ENCODE measurements around the gene RAC3.

GRCh38 chr17:82064433-82065192 lies 33.1 kb downstream of the RAC3 start:
- no peak for TF ChIP-seq CTCF (IDR thresholded peaks at IDR 0.05 in 4 of 5, conservative IDR thresholded peaks at IDR 0.05 in 1 of 5)
- no peak for TF ChIP-seq POLR2A (IDR thresholded peaks at IDR 0.05)

Data from gastrocnemius medialis (tissue), 4 donors.